B cell (primary cell): ENCODE data around the gene RASGRP3. TPM values are rescaled to one million over a fixed set of nuclear protein-coding genes. Genes with fewer than 3 reads are reported as not detected.
A peak's percentile ranks its signal among the peaks of the same experiment; 100 is the strongest.

ENCODE experiments used
- ATAC-seq: fragments of 200-7000 bp; cut with Tn5 transposase; one replicate; pipeline ENCODE4 v1.10.0; 2021; ENCODE audit warnings: low read depth, mild to moderate bottlenecking, moderate number of reproducible peaks, moderate library complexity
- CTCF ChIA-PET: fragments of 350-600 bp; sonication (Branson Sonifier 250); formaldehyde crosslinking; loops from one replicate; lab custom pipeline; 2021; ENCODE audit warnings: antibody characterized with exemption, inconsistent platforms; lab: Charles Lee
- POLR2A ChIA-PET: fragments of 350-600 bp; sonication (Branson Sonifier 250); formaldehyde crosslinking; loops from one replicate; lab custom pipeline; 2021; ENCODE audit warnings: antibody characterized with exemption; lab: Charles Lee
- DNase-seq: peaks from one replicate; pipeline ENCODE4 v3.0.0; 2013
- H2AFZ ChIP-seq: 2 replicates; pipeline ENCODE4 v1.6.1; 2012; ENCODE audit warnings: mild to moderate bottlenecking, low read depth, low read length; ENCODE audit not compliant: insufficient read depth, poor library complexity, severe bottlenecking
- H3K27ac ChIP-seq, 2 donors: 1 replicate in 1 of 2; 2 replicates in 1 of 2; pipeline ENCODE4 v1.5.1; 2012 to 2013; ENCODE audit warnings: low read length in 2 of 2, mild to moderate bottlenecking in 2 of 2, moderate library complexity in 1 of 2
- H3K27me3 ChIP-seq, 4 experiments: fragments of 200-600 bp in 1 of 4; sonication (generic) in 1 of 4; replicated peaks in 1 of 4; 1 replicate in 2 of 4; 2 replicates in 2 of 4; pipeline versions ENCODE4 v1.6.1 to v1.7.0; 2013 to 2016; ENCODE audit warnings: low read length in 3 of 4, mild to moderate bottlenecking in 2 of 4, mixed read lengths in 1 of 4, moderate library complexity in 1 of 4; ENCODE audit not compliant: insufficient read depth in 4 of 4, control insufficient read depth in 3 of 4; ENCODE audit errors: control extremely low read depth in 1 of 4
- H3K36me3 ChIP-seq, 2 experiments: replicated peaks in 1 of 2; 1 replicate in 1 of 2; 2 replicates in 1 of 2; pipeline versions ENCODE4 v1.6.1 to v1.7.1; 2013; ENCODE audit warnings: low read length in 1 of 2; ENCODE audit not compliant: insufficient read depth in 2 of 2, control insufficient read depth in 1 of 2; ENCODE audit errors: control extremely low read depth in 1 of 2, extremely low read depth in 1 of 2
- H3K4me1 ChIP-seq, 2 donors: fragments of 200-600 bp in 1 of 2; sonication (generic) in 1 of 2; 1 replicate in 1 of 2; 2 replicates in 1 of 2; pipeline versions ENCODE4 v1.5.1 to v1.6.1; 2013 to 2017; ENCODE audit warnings: low read length in 2 of 2; ENCODE audit not compliant: control insufficient read depth in 2 of 2, insufficient read depth in 2 of 2
- H3K4me2 ChIP-seq: replicated peaks from 2 replicates; pipeline ENCODE3; 2012; ENCODE audit warnings: mild to moderate bottlenecking, low read depth, low read length; ENCODE audit not compliant: poor library complexity, severe bottlenecking
- H3K4me3 ChIP-seq, 5 experiments: fragments of 200-600 bp in 1 of 5; sonication (generic) in 1 of 5; 1 replicate in 3 of 5; 2 replicates in 2 of 5; pipeline versions ENCODE4 v1.5.1 to v1.7.0; 2011 to 2016; ENCODE audit warnings: low read length in 4 of 5, mild to moderate bottlenecking in 4 of 5, low read depth in 2 of 5, control low read depth in 1 of 5, moderate library complexity in 1 of 5; ENCODE audit not compliant: insufficient read depth in 1 of 5; ENCODE audit errors: control extremely low read depth in 1 of 5, extremely low read depth in 1 of 5
- H3K79me2 ChIP-seq: fragments of 200-600 bp; sonication (generic); one replicate; pipeline ENCODE4 v1.6.0; 2016; ENCODE audit warnings: low read length; ENCODE audit not compliant: control insufficient read depth, insufficient read depth
- H3K9ac ChIP-seq: fragments of 200-600 bp; sonication (generic); 2 replicates; pipeline ENCODE4 v1.6.1; 2017; ENCODE audit warnings: mild to moderate bottlenecking, low read length, moderate library complexity
- H3K9me3 ChIP-seq, 3 donors: one replicate each; pipeline versions ENCODE4 v1.6.1 to v1.7.1; 2013; ENCODE audit warnings: low read length in 2 of 3; ENCODE audit not compliant: control insufficient read depth in 2 of 3, insufficient read depth in 1 of 3; ENCODE audit errors: control extremely low read depth in 1 of 3
- H4K20me1 ChIP-seq: 2 replicates; pipeline ENCODE4 v1.6.0; 2012; ENCODE audit warnings: mild to moderate bottlenecking, low read length; ENCODE audit not compliant: insufficient read depth, control insufficient read depth, poor library complexity, severe bottlenecking
- H3K27ac Mint-ChIP-seq: one replicate; pipeline ENCODE4 v1.8.0; 2021; ENCODE audit warnings: mixed read lengths
- H3K27me3 Mint-ChIP-seq: one replicate; pipeline ENCODE4 v1.8.0; 2021; ENCODE audit warnings: mixed read lengths
- H3K4me1 Mint-ChIP-seq: one replicate; pipeline ENCODE4 v1.8.0; 2021; ENCODE audit warnings: mixed read lengths
- H3K4me3 Mint-ChIP-seq: one replicate; pipeline ENCODE4 v1.8.0; 2021; ENCODE audit warnings: mixed read lengths
- H3K9me3 Mint-ChIP-seq: one replicate; pipeline ENCODE4 v1.8.0; 2022; ENCODE audit warnings: mixed read lengths; ENCODE audit not compliant: insufficient read depth
- CTCF ChIP-seq: fragments of 200-600 bp; IDR thresholded peaks from one replicate; pipeline ENCODE4 v1.8.0; 2022; ENCODE audit warnings: antibody characterized with exemption, mild to moderate bottlenecking
- EZH2 ChIP-seq: IDR thresholded peaks from 2 replicates; pipeline ENCODE4 v1.6.1; 2012; ENCODE audit warnings: borderline replicate concordance, low read depth, mild to moderate bottlenecking, moderate library complexity, low read length; ENCODE audit not compliant: insufficient read depth, poor library complexity, severe bottlenecking
- WGBS: methylation state at CpG from one replicate; pipeline ENCODE4 v1.1.5; 2013; ENCODE audit warnings: missing lambda C conversion rate; ENCODE audit not compliant: insufficient coverage; 5-methylcytosine and 5-hydroxymethylcytosine counted together
- intact Hi-C: fragments of 100-400 bp; cut with micrococcal nuclease; formaldehyde crosslinking; loops from one replicate; pipeline ENCODE4 v1.10.0; 2022
- polyA plus RNA-seq: library from polyadenylated mRNA; depleted of rRNA; stranded (reverse); fragments of >200 nt; gene quantifications from 2 replicates; pipeline ENCODE4 v1.2.3, GENCODE V29; 2012
- total RNA-seq, 2 donors: library from RNA; stranded (reverse); fragments of 120-200 nt in 1 of 2; gene quantifications; 1 replicate in 1 of 2; 2 replicates in 1 of 2; pipeline versions ENCODE4 v1.2.3 to v1.2.4, GENCODE V29; 2013 to 2022

RASGRP3 gene
- total and polyA plus RNA-seq, 2 donors (not counting 1 experiment from before 2014, with no cell fraction given) = 67.5 to 107 TPM

DNA sequence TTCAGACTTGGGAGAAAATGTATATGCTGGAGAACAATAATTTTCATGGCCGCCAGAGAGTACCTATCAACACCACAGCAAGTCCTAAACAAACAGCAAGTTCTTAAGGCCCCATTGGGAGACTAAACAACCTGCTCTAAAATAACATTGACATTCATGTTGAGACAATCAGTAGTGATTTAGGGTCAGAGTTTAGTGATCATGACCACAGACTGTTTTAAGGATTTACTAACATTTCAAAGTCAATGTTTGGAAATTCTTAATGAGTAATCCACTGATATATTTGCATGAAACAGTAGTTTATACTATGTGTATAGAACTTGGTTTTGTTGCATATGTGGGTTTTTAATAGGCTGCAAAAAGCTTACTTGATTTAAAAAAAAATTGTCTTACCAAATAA is 34.7 kb downstream of the RASGRP3 start:
- Mint-ChIP-seq H3K4me3 (no peak overlapping the region), H3K27me3 (no peaks in the 10 kb centered on the region), H3K4me1 (peaks cover 45% of the 10 kb centered on the region), H3K9me3 (no peaks in the 10 kb centered on the region), H3K27ac (peak overlapping the region; percentile 10)
- DNase-seq (no peak), ATAC-seq (no peak)
- TF ChIP-seq EZH2 (no peak), CTCF (no peak)
- ChIA-PET POLR2A (no interaction called here), CTCF (interaction anchor here (0.6 kb wide), 1 partner anchor 25 kb away, joined by 3 read pairs; no protein-coding TSS in a partner anchor)
- intact Hi-C loops = loop anchor here (5.0 kb wide), 1 partner anchor 34 kb away; the partner anchor contains the start of gene RASGRP3
- peak overlapping the region in 1 of 2 donors; percentile 65 for H3K27ac ChIP-seq
- no peak overlapping the region for H3K4me2 ChIP-seq
- no peaks in the 10 kb centered on the region for H3K27me3 ChIP-seq
- H3K36me3 ChIP-seq = peaks cover 15 to 53% of the 10 kb centered on the region in 2 experiments
- H4K20me1 ChIP-seq = peaks cover 30% of the 10 kb centered on the region
- no peak overlapping the region for H3K4me3 ChIP-seq
- H3K9ac ChIP-seq = no peak overlapping the region
- H3K4me1 ChIP-seq = peaks cover 0 to 3% of the 10 kb centered on the region in 2 donors
- H3K9me3 ChIP-seq = no peaks in the 10 kb centered on the region
- H2AFZ ChIP-seq = no peak overlapping the region
- WGBS = no CpG with 5 or more reads among the region's 1 CpG
- peaks cover 69% of the 10 kb centered on the region for H3K79me2 ChIP-seq

GRCh38 chr2:33512112-33512511 is 35.7 kb downstream of the RASGRP3 start:
- Histone ChIP-seq H3K79me2 (peaks cover 59% of the 10 kb centered on the region), H3K27ac (peak overlapping the region in 1 of 2 donors; percentile 65), H3K4me1 (peaks cover 0 to 3% of the 10 kb centered on the region in 2 donors), H3K27me3 (no peaks in the 10 kb centered on the region), H4K20me1 (peaks cover 30% of the 10 kb centered on the region), H3K4me2 (no peak overlapping the region), H3K9ac (no peak overlapping the region), H3K36me3 (peaks cover 13 to 63% of the 10 kb centered on the region in 2 experiments), H3K4me3 (no peak overlapping the region), H3K9me3 (no peaks in the 10 kb centered on the region), H2AFZ (no peak overlapping the region)
- ChIA-PET POLR2A (no interaction called here), CTCF (no interaction called here)
- Mint-ChIP-seq H3K9me3 (no peaks in the 10 kb centered on the region), H3K27me3 (no peaks in the 10 kb centered on the region), H3K27ac (peak overlapping the region; percentile 77), H3K4me3 (no peak overlapping the region), H3K4me1 (peaks cover 38% of the 10 kb centered on the region)
- no peak for TF ChIP-seq CTCF
- no peak for TF ChIP-seq EZH2
- intact Hi-C loops = loop anchor here (5.0 kb wide), 1 partner anchor 35 kb away; the partner anchor contains the start of gene RASGRP3
- ATAC-seq = no peak
- DNase-seq = no peak
- 43% methylated on average over 1 of the region's 5 CpGs for WGBS
